H4 (cell line): ENCODE measurements around the gene CACNA1C. TPM values are rescaled to one million over a fixed set of nuclear protein-coding genes. Genes with fewer than 3 reads are reported as not detected.
A peak's percentile ranks its signal among the peaks of the same experiment; 100 is the strongest.

Experiments used
- DNase-seq: peaks from one replicate; pipeline ENCODE4 v3.0.0-alpha.2; 2015; ENCODE audit warnings: low spot score
- total RNA-seq: library from RNA; depleted of rRNA; stranded (reverse); fragments of >200 nt; shearing (Covaris generic); gene quantifications from 2 replicates; pipeline ENCODE4 v1.2.3, GENCODE V29; 2014

Gene CACNA1C
- total RNA-seq, 1 experiment from 2014 or later = 1.5 TPM

DNA sequence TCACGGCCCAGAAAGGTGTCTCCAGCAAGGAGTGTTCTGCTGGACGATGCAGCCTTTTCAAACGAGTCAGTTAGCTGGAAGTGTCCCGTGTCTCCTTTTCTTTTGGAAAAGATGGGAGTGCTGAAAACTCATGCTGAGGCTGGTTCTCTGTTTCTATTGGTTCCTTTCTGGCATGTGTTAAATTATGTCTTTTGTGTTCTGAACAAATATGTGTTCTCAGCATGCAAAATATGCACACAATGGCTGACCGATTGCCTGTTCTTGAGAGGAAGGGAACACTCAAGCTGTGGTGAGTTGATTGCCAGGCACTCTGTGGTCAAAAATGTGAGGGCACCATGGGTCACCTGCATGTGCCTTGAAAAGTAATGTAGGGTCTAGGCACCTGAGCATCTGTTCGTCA is 181.3 kb downstream of the CACNA1C start:
- DNase-seq = no peak

GRCh38 chr12:2234646-2235350 is 182.0 kb downstream of the CACNA1C start:
- no peak for DNase-seq

- no peak for DNase-seq
Measured at GRCh38 chr12:2236506-2237294, 183.9 kb downstream of the CACNA1C start.

DNA sequence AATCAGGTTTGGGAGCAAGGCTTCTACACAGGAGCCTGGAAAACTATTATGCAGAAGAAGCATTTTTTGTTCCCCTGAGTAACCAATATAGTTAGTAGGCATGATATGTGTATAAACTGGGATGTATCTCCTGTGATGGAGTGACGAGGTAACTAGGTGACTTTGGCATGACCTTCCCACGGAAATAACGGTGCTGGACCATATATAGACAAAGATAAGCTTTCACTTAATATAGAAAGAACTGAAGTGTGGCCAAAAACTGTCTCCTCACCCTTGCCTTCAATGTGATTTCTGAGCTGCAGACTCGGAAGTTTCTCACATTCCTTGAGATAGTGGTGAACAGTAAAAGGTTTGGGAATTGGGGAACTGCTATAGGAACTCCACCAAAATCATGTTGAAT is 185.3 kb downstream of the CACNA1C start:
- DNase-seq = no peak

DNA sequence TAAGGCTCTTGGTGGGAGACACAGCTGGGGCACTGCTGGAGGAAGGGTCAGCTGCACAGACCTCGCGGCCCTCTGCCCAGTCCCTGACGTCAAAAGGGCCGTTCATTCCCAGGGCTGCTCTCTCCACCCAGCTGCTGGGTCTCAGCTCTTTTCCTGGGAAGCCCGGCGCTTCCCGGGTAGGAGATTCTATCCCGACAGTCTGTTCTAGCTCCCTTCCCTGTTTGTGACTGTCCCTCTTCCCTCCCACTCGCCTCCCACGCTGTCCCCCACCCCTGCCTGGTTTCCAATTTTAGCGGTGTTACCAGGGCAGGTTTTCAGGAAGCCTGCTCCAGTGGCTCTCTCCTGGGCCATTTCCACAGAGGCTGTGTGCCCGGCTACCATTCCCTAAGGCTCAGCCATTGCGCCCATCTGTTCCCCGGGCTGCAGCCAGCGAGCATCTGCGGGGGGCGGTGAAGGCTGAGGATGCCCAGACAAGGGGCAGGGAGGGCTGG is 186.6 kb downstream of the CACNA1C start:
- no peak for DNase-seq

- no peak for DNase-seq
Measured at GRCh38 chr12:2240390-2240789, 187.6 kb downstream of the CACNA1C start.

GRCh38 chr12:2240984-2241383 is 188.2 kb downstream of the CACNA1C start:
- DNase-seq = no peak

GRCh38 chr12:2242216-2242615 is 189.4 kb downstream of the CACNA1C start:
- DNase-seq = no peak

GRCh38 chr12:2242816-2243215 is 190.0 kb downstream of the CACNA1C start:
- DNase-seq = no peak

DNA sequence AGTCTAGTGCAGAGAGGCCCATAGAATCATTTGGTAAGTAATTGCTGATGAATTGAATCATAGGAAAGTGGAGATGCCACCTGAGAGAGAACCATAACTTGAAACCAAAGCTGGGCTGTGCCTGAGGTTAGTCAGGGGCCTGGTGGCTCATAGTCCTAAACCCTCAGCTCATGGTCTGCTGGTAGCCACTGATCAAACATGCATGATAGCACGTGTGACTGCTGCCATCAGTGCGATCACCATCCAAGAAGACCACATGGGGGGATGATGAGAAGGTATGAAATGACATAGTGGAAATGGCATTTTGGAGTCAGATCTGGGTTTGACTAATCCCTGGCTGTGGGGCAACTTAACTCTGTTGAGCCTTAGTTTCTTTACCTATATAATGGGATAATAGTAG is 190.5 kb downstream of the CACNA1C start:
- DNase-seq = no peak

- peak; percentile 88 for DNase-seq
Measured at GRCh38 chr12:2244013-2244861, 191.4 kb downstream of the CACNA1C start.

GRCh38 chr12:2246358-2246757 is 193.6 kb downstream of the CACNA1C start:
- no peak for DNase-seq

- no peak for DNase-seq
Measured at GRCh38 chr12:2247120-2247519, 194.3 kb downstream of the CACNA1C start.

DNA sequence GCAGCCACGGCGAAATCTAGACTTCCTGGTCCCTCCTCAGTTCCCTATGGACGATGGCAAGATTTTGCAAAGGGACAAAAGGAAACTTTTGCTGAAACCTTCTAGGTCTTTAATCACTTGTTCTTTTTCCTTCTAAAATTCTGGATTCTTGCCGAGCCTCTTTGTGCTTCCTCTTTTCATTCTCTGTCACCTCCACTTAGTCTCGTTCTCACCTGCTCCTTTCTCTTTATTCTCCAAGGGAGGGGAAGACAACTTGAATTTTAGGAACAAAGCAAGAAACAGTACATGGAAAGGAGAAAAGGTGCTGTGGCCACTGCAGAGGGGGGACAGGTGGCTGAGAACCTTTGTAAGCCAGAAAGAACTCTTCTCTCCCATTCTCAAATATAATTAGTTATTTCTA is 194.8 kb downstream of the CACNA1C start:
- DNase-seq = no peak

DNA sequence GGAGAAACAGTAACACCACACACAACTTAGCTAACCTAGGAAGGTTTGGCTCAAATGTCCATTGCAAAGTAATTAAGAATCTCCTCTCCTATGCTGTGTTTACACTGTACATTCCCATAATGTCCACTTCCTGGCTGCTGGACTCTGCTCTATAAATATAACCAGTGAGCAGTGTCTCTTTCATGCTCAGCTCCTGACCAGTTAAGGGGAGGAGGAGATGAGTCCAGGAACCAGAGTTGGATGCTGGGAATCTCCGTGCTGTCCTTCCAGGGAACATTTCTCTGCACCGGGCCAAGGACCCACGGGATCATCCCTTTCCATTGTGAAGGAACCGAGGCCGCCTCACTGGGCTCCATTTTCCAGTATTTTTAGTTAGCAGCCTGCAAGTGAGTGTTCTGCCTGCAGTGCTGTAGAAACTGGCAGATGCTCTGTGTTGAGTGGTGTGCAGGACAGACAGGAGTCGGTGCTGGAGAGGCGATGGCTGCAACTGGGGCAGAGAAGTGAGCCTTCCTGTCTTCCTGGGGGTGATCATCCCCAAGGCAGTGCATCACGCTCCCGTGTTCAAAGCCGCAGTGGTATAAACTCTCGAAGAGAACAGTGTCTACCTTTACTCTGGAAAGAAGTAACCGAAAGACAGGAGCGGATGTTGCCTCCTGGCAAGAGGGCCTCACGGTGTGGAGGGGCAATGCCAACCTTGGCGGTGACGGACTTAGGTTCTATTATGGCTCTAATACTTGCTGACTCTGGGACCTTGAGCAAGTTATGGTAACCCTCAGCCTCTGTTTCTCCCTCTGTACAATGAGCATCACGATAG is 195.5 kb downstream of the CACNA1C start:
- DNase-seq = peak; percentile 63

DNA sequence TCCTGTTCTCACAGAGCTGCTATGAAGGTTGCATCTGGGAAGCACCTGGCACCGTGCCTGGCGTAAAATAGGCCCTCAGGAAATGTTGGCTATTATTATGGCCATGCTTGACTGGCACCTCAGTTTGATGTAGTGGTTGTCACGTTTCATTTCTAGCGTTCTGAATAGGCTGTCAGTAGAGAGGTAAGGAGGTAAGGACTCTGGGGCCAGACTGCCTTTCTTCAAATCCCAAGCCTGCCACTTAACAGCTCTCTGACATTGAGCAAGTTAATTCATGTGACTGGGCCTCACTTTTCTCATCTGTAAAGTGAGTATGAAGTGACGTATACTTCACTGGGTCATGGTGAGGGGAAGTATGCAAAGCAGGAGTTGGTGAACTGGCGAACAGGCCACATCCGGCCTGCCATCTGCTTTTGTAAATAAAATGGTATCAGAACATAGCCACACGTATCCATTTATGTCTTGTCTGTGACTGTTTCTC is 196.2 kb downstream of the CACNA1C start:
- DNase-seq = peak; percentile 66

DNA sequence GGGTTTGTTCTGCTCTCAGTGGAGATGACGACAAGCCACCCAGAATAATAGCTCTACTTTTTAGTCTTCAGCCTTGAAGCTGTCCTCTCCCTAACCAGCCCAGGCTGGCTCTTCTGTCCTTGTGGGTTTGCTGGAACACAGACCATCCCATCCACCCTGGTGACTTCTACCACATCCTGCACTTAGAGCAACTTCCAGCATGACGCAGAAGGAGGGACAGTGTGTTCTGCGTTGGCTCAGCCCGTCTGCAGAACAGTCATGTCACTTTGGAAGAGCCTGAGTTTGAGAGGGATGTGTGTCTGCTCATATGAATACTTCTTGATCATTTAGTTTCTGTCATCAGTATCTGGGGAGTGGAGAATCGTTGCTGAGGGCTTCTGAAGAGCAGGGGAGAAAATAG is 198.0 kb downstream of the CACNA1C start:
- DNase-seq = no peak

DNA sequence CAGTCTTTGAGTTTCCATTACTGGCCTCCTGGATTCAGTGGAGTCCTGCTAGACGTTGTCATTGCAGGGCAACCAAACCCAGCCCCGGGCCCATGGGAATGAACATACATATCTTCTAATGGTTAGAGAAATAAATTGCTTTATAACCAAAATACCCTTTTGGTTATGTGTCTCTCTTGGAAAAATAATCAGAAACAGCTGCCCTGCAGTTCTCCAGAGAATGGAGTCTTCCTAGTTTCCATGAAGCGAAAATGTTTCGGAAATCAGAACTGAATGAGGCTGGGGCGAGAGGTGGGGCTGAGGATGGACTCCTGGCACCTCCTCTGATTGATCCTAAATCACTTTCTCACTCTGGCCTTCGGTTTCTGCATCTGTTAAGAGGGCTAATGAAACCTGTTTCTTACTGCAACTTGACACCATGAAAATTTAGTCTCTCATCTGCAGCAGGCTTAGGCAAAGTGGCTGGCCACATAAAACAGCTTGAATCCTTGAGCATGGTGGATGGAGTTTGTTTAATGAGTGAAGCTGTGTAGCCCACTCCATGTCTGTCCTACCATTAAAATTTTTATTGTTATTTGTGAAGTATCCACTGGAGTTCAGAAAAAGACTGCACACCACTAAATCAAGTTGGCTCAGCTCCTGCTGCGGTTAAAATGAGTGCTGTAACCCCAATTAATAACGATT is 198.9 kb downstream of the CACNA1C start:
- no peak for DNase-seq

GRCh38 chr12:2255311-2255710 is 202.5 kb downstream of the CACNA1C start:
- no peak for DNase-seq

DNA sequence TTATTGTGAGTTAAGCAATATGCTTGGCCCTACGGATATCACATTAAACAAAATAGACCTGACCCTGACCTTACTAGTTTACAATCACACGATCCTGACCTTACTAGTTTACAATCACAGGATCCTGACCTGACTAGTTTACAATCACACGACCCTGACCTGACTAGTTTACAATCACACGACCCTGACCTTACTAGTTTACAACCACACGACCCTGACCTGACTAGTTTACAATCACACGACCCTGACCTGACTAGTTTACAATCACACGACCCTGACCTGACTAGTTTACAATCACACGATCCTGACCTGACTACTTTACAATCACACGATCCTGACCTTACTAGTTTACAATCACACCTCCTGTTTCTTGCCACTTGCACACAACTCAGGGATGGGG is 202.9 kb downstream of the CACNA1C start:
- peak; percentile 53 for DNase-seq

GRCh38 chr12:2256453-2256852 is 203.7 kb downstream of the CACNA1C start:
- DNase-seq = peak; percentile 69
